ENCODE results near the gene JAK2. TPM values are rescaled to one million over a fixed set of nuclear protein-coding genes. Genes with fewer than 3 reads are reported as not detected.
"Not testable (repeated sequence)": the region's sequence is repeated elsewhere in the genome, so short reads cannot be mapped to it uniquely, and the experiment has no call there.

Gene JAK2
- total RNA-seq, 1 donor = 21.0 TPM

DNA sequence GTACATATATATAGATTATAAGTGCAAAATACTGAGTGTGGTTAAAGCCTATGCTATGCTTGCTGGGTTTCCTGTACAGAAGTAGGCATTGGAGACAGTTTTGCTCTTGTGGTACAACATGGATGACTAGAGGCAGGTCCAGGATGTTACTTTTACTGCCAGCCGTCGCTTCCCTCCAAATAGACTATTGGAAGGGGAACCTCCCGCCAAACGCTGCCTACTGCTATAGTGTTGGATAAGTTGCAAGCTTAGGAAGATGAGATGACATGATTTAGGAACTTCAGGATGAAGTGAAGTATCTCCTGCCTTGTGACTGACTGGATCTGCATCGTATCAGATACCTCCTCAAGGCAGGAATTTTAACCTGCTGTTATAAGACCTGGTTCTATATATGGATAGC lies 30.9 kb downstream of the JAK2 start:
- TF ChIP-seq, protein P1, sequence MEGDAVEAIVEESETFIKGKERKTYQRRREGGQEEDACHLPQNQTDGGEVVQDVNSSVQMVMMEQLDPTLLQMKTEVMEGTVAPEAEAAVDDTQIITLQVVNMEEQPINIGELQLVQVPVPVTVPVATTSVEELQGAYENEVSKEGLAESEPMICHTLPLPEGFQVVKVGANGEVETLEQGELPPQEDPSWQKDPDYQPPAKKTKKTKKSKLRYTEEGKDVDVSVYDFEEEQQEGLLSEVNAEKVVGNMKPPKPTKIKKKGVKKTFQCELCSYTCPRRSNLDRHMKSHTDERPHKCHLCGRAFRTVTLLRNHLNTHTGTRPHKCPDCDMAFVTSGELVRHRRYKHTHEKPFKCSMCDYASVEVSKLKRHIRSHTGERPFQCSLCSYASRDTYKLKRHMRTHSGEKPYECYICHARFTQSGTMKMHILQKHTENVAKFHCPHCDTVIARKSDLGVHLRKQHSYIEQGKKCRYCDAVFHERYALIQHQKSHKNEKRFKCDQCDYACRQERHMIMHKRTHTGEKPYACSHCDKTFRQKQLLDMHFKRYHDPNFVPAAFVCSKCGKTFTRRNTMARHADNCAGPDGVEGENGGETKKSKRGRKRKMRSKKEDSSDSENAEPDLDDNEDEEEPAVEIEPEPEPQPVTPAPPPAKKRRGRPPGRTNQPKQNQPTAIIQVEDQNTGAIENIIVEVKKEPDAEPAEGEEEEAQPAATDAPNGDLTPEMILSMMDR (IDR thresholded peaks at IDR 0.05; ENCODE audit: extremely low read depth, low read depth, low read length) = no peak
- H3K4me2 ChIP-seq (ENCODE audit: insufficient read depth, low read length) = no peak overlapping the region
- H3K9me3 ChIP-seq (ENCODE audit: low read depth, low read length) = peaks cover 2% of the 10 kb centered on the region
- peaks cover 57% of the 10 kb centered on the region for H3K79me2 ChIP-seq (ENCODE audit: insufficient read depth, low read length)
- H4K20me1 ChIP-seq (ENCODE audit: insufficient read depth, low read length) = peaks cover 14% of the 10 kb centered on the region
- no peak overlapping the region for H3K4me3 ChIP-seq (ENCODE audit: insufficient read depth, low read length)
- H3K4me1 ChIP-seq (ENCODE audit: insufficient read depth, low read length) = no peaks in the 10 kb centered on the region
- H3K27me3 ChIP-seq (ENCODE audit: insufficient read depth, low read length) = no peaks in the 10 kb centered on the region
- no peak overlapping the region for H2AFZ ChIP-seq (ENCODE audit: low read length)
- no peak overlapping the region for H3K27ac ChIP-seq (ENCODE audit: low read depth, low read length)
- H3K36me3 ChIP-seq (ENCODE audit: insufficient read depth, low read length) = no peaks in the 10 kb centered on the region
- peak; percentile 54 for DNase-seq (ENCODE audit: insufficient read length, low spot score, missing footprints)

DNA sequence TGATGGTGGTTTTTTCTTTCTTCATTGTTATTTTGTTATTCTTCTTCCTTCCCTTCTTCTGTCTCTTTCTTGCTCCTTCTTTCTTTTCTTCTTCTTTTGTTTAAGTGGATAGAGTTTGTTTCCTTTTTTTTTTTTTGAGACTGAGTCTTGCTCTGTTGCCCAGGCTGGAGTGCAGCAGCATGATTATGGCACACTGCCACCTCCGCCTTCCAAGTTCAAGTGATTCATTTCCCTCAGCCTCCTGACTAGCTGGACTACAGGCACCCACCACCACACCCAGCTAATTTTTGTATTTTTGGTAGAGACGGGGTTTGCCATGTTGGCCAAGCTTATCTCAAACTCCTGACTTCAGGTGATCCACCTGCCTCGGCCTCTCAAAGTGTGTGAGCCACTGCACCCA lies 40.3 kb downstream of the JAK2 start:
- no peak overlapping the region for H3K4me3 ChIP-seq (ENCODE audit: insufficient read depth, low read length)
- peaks cover 11% of the 10 kb centered on the region for H3K36me3 ChIP-seq (ENCODE audit: insufficient read depth, low read length)
- H3K4me2 ChIP-seq (ENCODE audit: insufficient read depth, low read length) = no peak overlapping the region
- H3K27ac ChIP-seq (ENCODE audit: low read depth, low read length) = no peak overlapping the region
- no peaks in the 10 kb centered on the region for H3K9me3 ChIP-seq (ENCODE audit: low read depth, low read length)
- no peaks in the 10 kb centered on the region for H3K4me1 ChIP-seq (ENCODE audit: insufficient read depth, low read length)
- peaks cover 8% of the 10 kb centered on the region for H3K79me2 ChIP-seq (ENCODE audit: insufficient read depth, low read length)
- no peaks in the 10 kb centered on the region for H3K27me3 ChIP-seq (ENCODE audit: insufficient read depth, low read length)
- TF ChIP-seq, protein P1 (IDR thresholded peaks at IDR 0.05; ENCODE audit: extremely low read depth, low read depth, low read length) = no peak
- DNase-seq (ENCODE audit: insufficient read length, low spot score, missing footprints) = no peak
- H4K20me1 ChIP-seq (ENCODE audit: insufficient read depth, low read length) = peaks cover under 1% of the 10 kb centered on the region
- no peak overlapping the region for H2AFZ ChIP-seq (ENCODE audit: low read length)

DNA sequence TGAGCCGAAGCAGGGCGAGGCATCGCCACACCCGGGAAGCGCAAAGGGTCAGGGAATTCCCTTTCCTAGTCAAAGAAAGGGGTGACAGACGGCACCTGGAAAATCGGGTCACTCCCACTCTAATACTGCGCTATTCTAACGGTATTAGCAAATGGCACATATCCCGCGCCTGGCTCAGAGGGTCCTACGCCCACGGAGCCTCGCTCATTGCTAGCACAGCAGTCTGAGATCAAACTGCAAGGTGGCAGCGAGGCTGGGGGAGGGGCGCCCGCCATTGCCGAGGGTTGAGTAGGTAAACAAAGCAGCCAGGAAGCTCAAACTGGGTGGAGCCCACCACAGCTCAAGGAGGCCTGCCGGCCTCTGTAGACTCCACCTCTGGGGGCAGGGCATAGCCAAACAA lies 46.9 kb downstream of the JAK2 start:
- not testable (repeated sequence) for H3K4me1 ChIP-seq (ENCODE audit: insufficient read depth, low read length); H2AFZ ChIP-seq (ENCODE audit: low read length); H3K27ac ChIP-seq (ENCODE audit: low read depth, low read length); H3K4me3 ChIP-seq (ENCODE audit: insufficient read depth, low read length); H3K27me3 ChIP-seq (ENCODE audit: insufficient read depth, low read length); H3K79me2 ChIP-seq (ENCODE audit: insufficient read depth, low read length); H3K9me3 ChIP-seq (ENCODE audit: low read depth, low read length); H4K20me1 ChIP-seq (ENCODE audit: insufficient read depth, low read length); H3K4me2 ChIP-seq (ENCODE audit: insufficient read depth, low read length); H3K36me3 ChIP-seq (ENCODE audit: insufficient read depth, low read length); DNase-seq (ENCODE audit: insufficient read length, low spot score, missing footprints)

DNA sequence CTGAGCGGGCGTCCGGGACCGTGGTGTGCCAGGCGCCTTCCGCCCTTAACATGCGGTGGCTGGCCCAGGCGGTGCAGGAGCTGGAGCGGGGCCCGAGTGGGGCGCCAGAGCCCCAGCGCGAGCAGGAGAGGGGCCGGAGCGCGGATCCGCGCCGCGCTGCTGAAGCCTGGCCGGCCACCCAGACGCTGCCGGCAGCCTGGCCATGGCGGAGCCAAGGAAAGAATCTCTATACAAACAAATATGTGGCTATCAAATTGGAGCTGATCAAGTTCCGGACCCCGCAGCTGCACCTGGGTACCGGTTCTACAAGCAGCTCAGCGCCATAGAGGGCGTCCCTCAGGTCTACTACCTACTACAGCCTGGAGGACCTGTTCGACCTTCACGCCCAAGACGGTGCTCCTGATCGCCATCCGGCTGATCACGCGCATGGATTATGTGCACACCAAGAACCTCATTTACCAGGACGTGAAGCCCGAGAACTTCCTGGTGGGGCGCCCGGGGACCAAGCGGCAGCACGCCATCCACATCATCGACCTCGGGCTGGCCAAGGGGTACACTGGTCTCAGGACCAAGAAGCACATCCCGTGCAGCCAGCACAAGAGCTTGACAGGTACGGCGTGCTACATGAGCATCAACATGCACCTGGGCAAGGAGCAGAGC lies 55.8 kb downstream of the JAK2 start:
- Histone ChIP-seq H3K27me3 (ENCODE audit: insufficient read depth, low read length) (no peaks in the 10 kb centered on the region), H3K27ac (ENCODE audit: low read depth, low read length) (no peak overlapping the region), H3K79me2 (ENCODE audit: insufficient read depth, low read length) (no peaks in the 10 kb centered on the region), H4K20me1 (ENCODE audit: insufficient read depth, low read length) (no peaks in the 10 kb centered on the region), H3K4me3 (ENCODE audit: insufficient read depth, low read length) (no peak overlapping the region), H2AFZ (ENCODE audit: low read length) (no peak overlapping the region), H3K4me2 (ENCODE audit: insufficient read depth, low read length) (no peak overlapping the region), H3K9me3 (ENCODE audit: low read depth, low read length) (peaks cover 3% of the 10 kb centered on the region), H3K4me1 (ENCODE audit: insufficient read depth, low read length) (no peaks in the 10 kb centered on the region), H3K36me3 (ENCODE audit: insufficient read depth, low read length) (peaks cover 15% of the 10 kb centered on the region)
- DNase-seq (ENCODE audit: insufficient read length, low spot score, missing footprints) = no peak
- TF ChIP-seq, protein P1 (IDR thresholded peaks at IDR 0.05; ENCODE audit: extremely low read depth, low read depth, low read length) = no peak

Measured in osteoblast (primary cell).